K562 (cell line): ENCODE data around the gene TSTD2. TPM values are rescaled to one million over a fixed set of nuclear protein-coding genes. Genes with fewer than 3 reads are reported as not detected.

ENCODE experiments used
- ATF6 ChIP-seq: sonication (generic); formaldehyde crosslinking; IDR thresholded peaks from 2 replicates; pipeline ENCODE4 v1.4.0; 2020; ENCODE audit warnings: mild to moderate bottlenecking, missing genetic modification reagents
- BRD9 ChIP-seq: fragments of 450-650 bp; IDR thresholded peaks from 2 replicates; pipeline ENCODE4 v1.6.1; 2018; ENCODE audit warnings: low read depth; ENCODE audit not compliant: partially characterized antibody
- FOXM1 ChIP-seq, 2 experiments: fragments of 450-650 bp in 1 of 2; sonication (generic) in 1 of 2; formaldehyde crosslinking in 1 of 2; IDR thresholded peaks; 2 replicates each; pipeline versions ENCODE4 v1.6.1 to v1.9.0; 2017 to 2022; ENCODE audit warnings: low read depth in 2 of 2, mild to moderate bottlenecking in 2 of 2, missing genetic modification reagents in 1 of 2, moderate library complexity in 1 of 2
- GABPB1 ChIP-seq: sonication (generic); formaldehyde crosslinking; IDR thresholded peaks from 2 replicates; pipeline ENCODE4 v1.8.0; 2022; ENCODE audit warnings: mild to moderate bottlenecking, missing genetic modification reagents
- MCM7 ChIP-seq, 2 experiments: fragments of 450-650 bp; IDR thresholded peaks; 2 replicates each; pipeline ENCODE4 v1.6.1; 2016 to 2018
- MED1 ChIP-seq: sonication (generic); formaldehyde crosslinking; IDR thresholded peaks from 2 replicates; pipeline ENCODE4 v1.8.1; 2023; ENCODE audit warnings: missing genetic modification reagents, borderline replicate concordance
- MXI1 ChIP-seq: IDR thresholded peaks from 2 replicates; pipeline ENCODE4 v1.6.1; 2011; ENCODE audit warnings: low read depth, mild to moderate bottlenecking, improper control_type of control experiment, low read length
- PATZ1 ChIP-seq: fragments of 250-450 bp; sonication (Bioruptor Pico); IDR thresholded peaks from 2 replicates; pipeline ENCODE4 v1.5.0; 2020; ENCODE audit warnings: mild to moderate bottlenecking, borderline replicate concordance
- RBM15 ChIP-seq: fragments of 200-400 bp; formaldehyde crosslinking; IDR thresholded peaks from 2 replicates; pipeline ENCODE4 v1.6.1; 2018; ENCODE audit warnings: mild to moderate bottlenecking, low read length, moderate library complexity; ENCODE audit not compliant: insufficient read depth
- RUNX1 ChIP-seq: sonication (generic); IDR thresholded peaks from 2 replicates; pipeline ENCODE4 v1.6.1; 2016; ENCODE audit warnings: antibody characterized with exemption, low read depth
- SMARCB1 ChIP-seq: IDR thresholded peaks from 2 replicates; pipeline ENCODE4 v1.6.1; 2011; ENCODE audit warnings: improper control_type of control experiment, low read depth; ENCODE audit not compliant: insufficient read length
- TRIM25 ChIP-seq: fragments of 450-650 bp; IDR thresholded peaks from 2 replicates; pipeline ENCODE4 v1.7.0; 2016; ENCODE audit warnings: borderline replicate concordance
- ZNF184 ChIP-seq: sonication (generic); formaldehyde crosslinking; IDR thresholded peaks from 2 replicates; pipeline ENCODE4 v1.5.0; 2020; ENCODE audit warnings: missing genetic modification reagents
- polyA plus RNA-seq, 8 experiments: library from polyadenylated mRNA; depleted of rRNA in 4 of 8; stranded (reverse) in 5 of 8; unstranded in 3 of 8; fragments of >200 nt; fragmentation: Nextera tagmentation in 2 of 8; fragmentation: Illumina TruSeq in 1 of 8; extraction: Ambion mirVana in 2 of 8; extraction: Trizol in 1 of 8; gene quantifications; 2 replicates each; pipeline versions ENCODE4 v1.2.1 to v1.2.3, GENCODE V29; 2011 to 2014; ENCODE audit warnings: inconsistent platforms in 1 of 8, missing spikeins in 1 of 8
- total RNA-seq, 7 experiments: library from RNA; depleted of rRNA in 6 of 7; stranded (reverse); fragments of >200 nt in 6 of 7; fragmentation: Illumina TruSeq in 2 of 7; extraction: Trizol in 2 of 7; gene quantifications; 2 replicates each; pipeline versions ENCODE4 v1.2.1 to v1.2.3, GENCODE V29; 2011 to 2021; ENCODE audit warnings: low replicate concordance in 1 of 7
- TF ChIP-seq, protein P1 (sequence below), 2 experiments: IDR thresholded peaks; 2 replicates each; pipeline ENCODE4 v1.6.1; 2011; ENCODE audit warnings: borderline replicate concordance in 1 of 2, control low read depth in 1 of 2, low read depth in 1 of 2, low read length in 1 of 2, mild to moderate bottlenecking in 1 of 2, mixed read lengths in 1 of 2, moderate library complexity in 1 of 2; ENCODE audit not compliant: insufficient read depth in 1 of 2, insufficient read length in 1 of 2, poor library complexity in 1 of 2, severe bottlenecking in 1 of 2; ENCODE audit errors: extremely low read depth in 1 of 2
- TF ChIP-seq, protein P2 (sequence below): sonication (generic); formaldehyde crosslinking; IDR thresholded peaks from 2 replicates; pipeline ENCODE4 v1.8.0; 2023; ENCODE audit warnings: missing genetic modification reagents, mild to moderate bottlenecking, borderline replicate concordance

Gene TSTD2
- total and polyA plus RNA-seq, 9 of the 15 experiments (the other 6 are each of a cell fraction or from before 2014, with no cell fraction given): 10.1 to 36.7 (median 19.0) TPM

DNA sequence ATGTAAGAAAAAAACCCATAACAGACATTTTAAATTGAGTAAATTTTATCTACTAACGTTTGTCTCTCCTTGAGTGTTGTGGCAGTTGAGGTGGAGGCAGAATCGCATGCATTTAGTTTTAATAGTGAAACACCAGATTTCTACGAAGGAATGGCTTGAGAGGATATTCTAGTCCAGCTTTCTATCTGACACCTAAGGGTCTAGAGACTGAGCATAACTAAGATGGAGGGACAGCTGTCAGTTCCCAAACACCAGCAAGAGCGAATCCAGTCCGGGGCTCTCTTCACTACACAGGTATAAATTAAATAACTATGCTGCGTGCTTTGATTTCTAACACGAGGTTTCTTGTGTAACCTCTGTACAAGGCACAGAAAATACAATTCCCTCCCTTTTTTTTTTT is 1.9 kb upstream of the TSTD2 start (continued):
- TF ChIP-seq ZNF184 (CRISPR knock-in tag): no peak
- no peak for TF ChIP-seq RUNX1
- TF ChIP-seq, protein P1, sequence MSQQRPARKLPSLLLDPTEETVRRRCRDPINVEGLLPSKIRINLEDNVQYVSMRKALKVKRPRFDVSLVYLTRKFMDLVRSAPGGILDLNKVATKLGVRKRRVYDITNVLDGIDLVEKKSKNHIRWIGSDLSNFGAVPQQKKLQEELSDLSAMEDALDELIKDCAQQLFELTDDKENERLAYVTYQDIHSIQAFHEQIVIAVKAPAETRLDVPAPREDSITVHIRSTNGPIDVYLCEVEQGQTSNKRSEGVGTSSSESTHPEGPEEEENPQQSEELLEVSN (IDR thresholded peaks at IDR 0.05; ENCODE audit: borderline replicate concordance in 1 of 2, extremely low read depth in 1 of 2, insufficient read depth in 1 of 2, insufficient read length in 1 of 2, low read depth in 1 of 2, low read length in 1 of 2, poor library complexity in 1 of 2, severe bottlenecking in 1 of 2): no peak
- no peak for TF ChIP-seq MCM7 (IDR thresholded peaks at IDR 0.05)
- TF ChIP-seq, protein P2, sequence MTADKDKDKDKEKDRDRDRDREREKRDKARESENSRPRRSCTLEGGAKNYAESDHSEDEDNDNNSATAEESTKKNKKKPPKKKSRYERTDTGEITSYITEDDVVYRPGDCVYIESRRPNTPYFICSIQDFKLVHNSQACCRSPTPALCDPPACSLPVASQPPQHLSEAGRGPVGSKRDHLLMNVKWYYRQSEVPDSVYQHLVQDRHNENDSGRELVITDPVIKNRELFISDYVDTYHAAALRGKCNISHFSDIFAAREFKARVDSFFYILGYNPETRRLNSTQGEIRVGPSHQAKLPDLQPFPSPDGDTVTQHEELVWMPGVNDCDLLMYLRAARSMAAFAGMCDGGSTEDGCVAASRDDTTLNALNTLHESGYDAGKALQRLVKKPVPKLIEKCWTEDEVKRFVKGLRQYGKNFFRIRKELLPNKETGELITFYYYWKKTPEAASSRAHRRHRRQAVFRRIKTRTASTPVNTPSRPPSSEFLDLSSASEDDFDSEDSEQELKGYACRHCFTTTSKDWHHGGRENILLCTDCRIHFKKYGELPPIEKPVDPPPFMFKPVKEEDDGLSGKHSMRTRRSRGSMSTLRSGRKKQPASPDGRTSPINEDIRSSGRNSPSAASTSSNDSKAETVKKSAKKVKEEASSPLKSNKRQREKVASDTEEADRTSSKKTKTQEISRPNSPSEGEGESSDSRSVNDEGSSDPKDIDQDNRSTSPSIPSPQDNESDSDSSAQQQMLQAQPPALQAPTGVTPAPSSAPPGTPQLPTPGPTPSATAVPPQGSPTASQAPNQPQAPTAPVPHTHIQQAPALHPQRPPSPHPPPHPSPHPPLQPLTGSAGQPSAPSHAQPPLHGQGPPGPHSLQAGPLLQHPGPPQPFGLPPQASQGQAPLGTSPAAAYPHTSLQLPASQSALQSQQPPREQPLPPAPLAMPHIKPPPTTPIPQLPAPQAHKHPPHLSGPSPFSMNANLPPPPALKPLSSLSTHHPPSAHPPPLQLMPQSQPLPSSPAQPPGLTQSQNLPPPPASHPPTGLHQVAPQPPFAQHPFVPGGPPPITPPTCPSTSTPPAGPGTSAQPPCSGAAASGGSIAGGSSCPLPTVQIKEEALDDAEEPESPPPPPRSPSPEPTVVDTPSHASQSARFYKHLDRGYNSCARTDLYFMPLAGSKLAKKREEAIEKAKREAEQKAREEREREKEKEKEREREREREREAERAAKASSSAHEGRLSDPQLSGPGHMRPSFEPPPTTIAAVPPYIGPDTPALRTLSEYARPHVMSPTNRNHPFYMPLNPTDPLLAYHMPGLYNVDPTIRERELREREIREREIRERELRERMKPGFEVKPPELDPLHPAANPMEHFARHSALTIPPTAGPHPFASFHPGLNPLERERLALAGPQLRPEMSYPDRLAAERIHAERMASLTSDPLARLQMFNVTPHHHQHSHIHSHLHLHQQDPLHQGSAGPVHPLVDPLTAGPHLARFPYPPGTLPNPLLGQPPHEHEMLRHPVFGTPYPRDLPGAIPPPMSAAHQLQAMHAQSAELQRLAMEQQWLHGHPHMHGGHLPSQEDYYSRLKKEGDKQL: no peak
- TF ChIP-seq ATF6 (CRISPR knock-in tag): no peak
- no peak for TF ChIP-seq MXI1
- no peak for TF ChIP-seq SMARCB1
- TF ChIP-seq PATZ1 (CRISPR knock-in tag): no peak
- no peak for TF ChIP-seq MED1 (CRISPR knock-in tag)
- TF ChIP-seq GABPB1: no peak
- TF ChIP-seq TRIM25: no peak
- no peak for TF ChIP-seq BRD9
- TF ChIP-seq FOXM1 (IDR thresholded peaks at IDR 0.05; ENCODE audit: low read depth): no peak
- TF ChIP-seq FOXM1 (CRISPR knock-in tag; IDR thresholded peaks at IDR 0.05; ENCODE audit: low read depth): no peak
- no peak for TF ChIP-seq RBM15
